Ovary (tissue), 3 donors: Measurements from ENCODE around the gene RTTN.

Experiments used
- EP300 ChIP-seq: sonication (generic); formaldehyde crosslinking; IDR thresholded peaks from one replicate; pipeline ENCODE4 v1.6.1; 2017; ENCODE audit warnings: antibody characterized with exemption
- POLR2A ChIP-seq: fragments of 450-650 bp; IDR thresholded peaks from one replicate; pipeline ENCODE4 v1.6.1; 2017; ENCODE audit warnings: antibody characterized with exemption, mild to moderate bottlenecking, moderate library complexity
- TF ChIP-seq, protein P1 (sequence below), 3 donors: fragments of 450-650 bp in 2 of 3; fragments of 200-600 bp in 1 of 3; IDR thresholded peaks; one replicate each; pipeline versions ENCODE4 v1.5.1 to v1.8.0; 2016 to 2022; ENCODE audit warnings: antibody characterized with exemption in 3 of 3, mild to moderate bottlenecking in 1 of 3
- donor health status: DM: no; HTN: no; CAD: no.

- TF ChIP-seq, protein P1, sequence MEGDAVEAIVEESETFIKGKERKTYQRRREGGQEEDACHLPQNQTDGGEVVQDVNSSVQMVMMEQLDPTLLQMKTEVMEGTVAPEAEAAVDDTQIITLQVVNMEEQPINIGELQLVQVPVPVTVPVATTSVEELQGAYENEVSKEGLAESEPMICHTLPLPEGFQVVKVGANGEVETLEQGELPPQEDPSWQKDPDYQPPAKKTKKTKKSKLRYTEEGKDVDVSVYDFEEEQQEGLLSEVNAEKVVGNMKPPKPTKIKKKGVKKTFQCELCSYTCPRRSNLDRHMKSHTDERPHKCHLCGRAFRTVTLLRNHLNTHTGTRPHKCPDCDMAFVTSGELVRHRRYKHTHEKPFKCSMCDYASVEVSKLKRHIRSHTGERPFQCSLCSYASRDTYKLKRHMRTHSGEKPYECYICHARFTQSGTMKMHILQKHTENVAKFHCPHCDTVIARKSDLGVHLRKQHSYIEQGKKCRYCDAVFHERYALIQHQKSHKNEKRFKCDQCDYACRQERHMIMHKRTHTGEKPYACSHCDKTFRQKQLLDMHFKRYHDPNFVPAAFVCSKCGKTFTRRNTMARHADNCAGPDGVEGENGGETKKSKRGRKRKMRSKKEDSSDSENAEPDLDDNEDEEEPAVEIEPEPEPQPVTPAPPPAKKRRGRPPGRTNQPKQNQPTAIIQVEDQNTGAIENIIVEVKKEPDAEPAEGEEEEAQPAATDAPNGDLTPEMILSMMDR (IDR thresholded peaks at IDR 0.05): no peak
- TF ChIP-seq EP300: no peak
- no peak for TF ChIP-seq POLR2A
Measured at GRCh38 chr18:70025580-70025979, 179.9 kb downstream of the RTTN start.
